IPS DF 4.7 (cell line): ENCODE results near the gene AP1AR.

Source experiments
- DNase-seq: peaks from one replicate; pipeline ENCODE4 v3.0.0-alpha.2; 2013; ENCODE audit warnings: low spot score; ENCODE audit errors: extremely low read depth

Gene AP1AR

GRCh38 chr4:112312610-112313239 is 81.1 kb downstream of the AP1AR start:
- DNase-seq, result no peak

GRCh38 chr4:112315446-112315845 is 83.9 kb downstream of the AP1AR start:
- no peak for DNase-seq

- DNase-seq, result no peak
Measured at GRCh38 chr4:112316360-112316759, 84.8 kb downstream of the AP1AR start.

GRCh38 chr4:112318239-112319142 is 86.9 kb downstream of the AP1AR start:
- DNase-seq, result no peak
